Mucosa of gallbladder (tissue), 1 donor: ENCODE data around the gene FTL. TPM values are rescaled to one million over a fixed set of nuclear protein-coding genes. Genes with fewer than 3 reads are reported as not detected.

Experiments used
- DNase-seq: peaks from one replicate; pipeline ENCODE4 v3.0.0-alpha.2; 2020; ENCODE audit warnings: low spot score
- total RNA-seq: library from RNA; stranded (reverse); gene quantifications from one replicate; pipeline ENCODE4 v1.2.1, GENCODE V29; 2021
- donor health status: DM: no; HTN: no; CAD: no.

FTL gene
- total RNA-seq, 1 donor from 2014 or later, result 4,398 TPM

GRCh38 chr19:48991873-48992580 is 26.9 kb downstream of the FTL start:
- DNase-seq, result peak; percentile 63

- DNase-seq, result no peak
Measured at GRCh38 chr19:48992581-48993174, 27.6 kb downstream of the FTL start.

DNA sequence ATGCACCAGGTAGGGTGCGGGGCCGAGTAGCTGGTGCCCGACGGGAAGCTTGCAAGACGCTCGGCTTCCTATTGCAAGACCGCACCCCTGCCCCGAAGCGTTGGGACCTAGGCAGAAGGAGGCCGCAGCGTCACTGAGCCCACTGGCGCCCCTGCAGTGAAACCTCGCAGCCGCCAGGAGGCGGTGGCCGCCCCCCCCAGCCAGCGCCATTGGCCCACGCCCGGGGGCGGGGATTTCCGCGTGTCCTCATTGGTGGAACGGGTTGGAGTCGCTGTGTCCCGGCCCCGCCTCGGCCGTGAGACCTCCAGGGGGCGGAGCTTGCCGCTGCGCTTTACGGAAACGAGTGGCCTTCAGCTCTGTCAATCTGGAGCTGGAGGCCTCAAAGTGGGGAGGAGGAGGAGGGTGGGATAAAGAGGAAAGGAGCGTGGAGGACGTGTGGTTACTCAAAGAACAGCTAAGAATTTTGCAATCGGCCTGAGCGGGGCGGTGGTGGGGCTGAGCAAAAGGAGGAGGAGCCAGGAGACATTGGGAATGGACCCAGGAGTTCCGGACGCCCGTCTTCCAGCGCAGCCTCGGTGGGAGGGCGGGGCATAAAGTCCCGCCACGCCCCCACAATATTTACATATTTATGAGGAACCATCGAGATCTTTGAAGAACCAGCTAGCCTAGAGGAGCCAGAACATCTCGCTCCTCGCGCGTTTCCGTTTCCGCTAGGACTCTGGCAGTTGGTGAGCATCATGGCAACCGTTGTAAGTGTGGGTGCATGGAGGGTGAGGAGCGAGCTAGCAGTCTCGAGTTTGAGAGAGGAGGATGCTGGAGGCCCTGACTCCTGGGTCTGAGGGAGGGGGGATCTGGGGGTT is 28.3 kb downstream of the FTL start, which contains the start of the genes GYS1 and RUVBL2:
GYS1 (minus strand) TSS at position 135 of the 860 bp plus-strand sequence. CDS start 197 bp downstream, outside the sequence.
RUVBL2 (plus strand) TSS at position 713 of the 860 bp plus-strand sequence; CDS start at position 738, 25 bp downstream.
- DNase-seq, result peak; percentile 100

DNA sequence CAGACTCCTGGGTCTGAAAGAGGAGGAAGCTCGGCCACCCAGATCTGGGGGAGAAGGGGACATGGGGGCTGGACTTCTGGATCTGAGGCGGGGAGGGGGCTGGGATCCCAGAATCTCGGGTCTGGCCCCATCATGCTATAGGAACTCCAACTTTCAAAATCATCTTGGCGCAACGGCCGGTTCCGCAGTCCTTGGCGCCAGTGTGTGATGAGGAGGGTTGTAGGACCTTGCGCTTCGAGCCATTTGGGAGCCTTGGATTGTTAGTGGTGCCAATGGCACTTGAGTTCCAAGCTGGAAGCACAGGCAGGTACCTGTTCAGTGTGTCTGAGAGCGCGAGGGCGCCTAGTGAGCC is 28.9 kb downstream of the FTL start:
- no peak for DNase-seq

GRCh38 chr19:48997972-48998371 is 32.9 kb downstream of the FTL start:
- no peak for DNase-seq

DNA sequence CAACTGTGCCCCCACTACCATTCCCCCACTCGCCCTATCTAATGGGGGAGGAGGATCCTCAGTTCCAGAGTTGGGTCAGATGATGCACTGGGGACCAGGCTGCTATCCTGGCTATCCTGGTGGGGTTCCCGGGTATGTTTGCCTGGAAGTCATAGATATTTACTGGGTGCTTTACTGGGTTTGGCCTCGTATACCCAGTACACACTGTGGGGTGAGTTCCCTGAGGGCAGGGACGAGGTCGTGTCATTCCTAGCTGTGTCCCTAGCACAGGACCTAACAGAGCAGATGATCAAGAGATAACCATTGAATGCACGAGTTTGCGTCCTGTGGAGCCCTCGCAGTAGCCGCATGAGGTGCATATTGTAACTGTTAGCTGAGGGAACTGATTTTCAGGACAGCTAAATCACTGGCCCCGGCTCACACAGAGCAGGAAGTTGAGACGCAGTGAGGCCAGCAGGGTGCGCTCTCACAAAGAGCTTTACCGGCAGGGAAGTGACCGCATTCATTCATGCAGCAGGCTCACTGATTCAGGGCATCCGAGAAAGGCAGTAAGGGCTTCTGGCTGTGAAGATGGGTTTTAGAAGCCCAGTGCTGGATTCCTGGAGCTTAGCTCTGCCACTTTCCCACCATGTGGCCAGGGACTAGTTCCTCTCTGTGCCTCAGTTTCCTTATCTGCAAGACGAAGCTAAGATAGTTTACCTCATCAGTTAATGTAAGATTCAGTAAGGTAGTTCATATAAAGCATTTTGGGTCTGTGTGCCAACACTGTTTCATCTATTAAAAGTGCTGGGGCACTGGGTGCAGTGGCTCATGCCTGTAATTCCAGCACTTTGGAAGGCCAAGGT is 34.6 kb downstream of the FTL start:
- DNase-seq, result no peak

GRCh38 chr19:49004133-49004532 is 39.0 kb downstream of the FTL start:
- no peak for DNase-seq

GRCh38 chr19:49004964-49005614 is 40.0 kb downstream of the FTL start:
- DNase-seq, result no peak

DNA sequence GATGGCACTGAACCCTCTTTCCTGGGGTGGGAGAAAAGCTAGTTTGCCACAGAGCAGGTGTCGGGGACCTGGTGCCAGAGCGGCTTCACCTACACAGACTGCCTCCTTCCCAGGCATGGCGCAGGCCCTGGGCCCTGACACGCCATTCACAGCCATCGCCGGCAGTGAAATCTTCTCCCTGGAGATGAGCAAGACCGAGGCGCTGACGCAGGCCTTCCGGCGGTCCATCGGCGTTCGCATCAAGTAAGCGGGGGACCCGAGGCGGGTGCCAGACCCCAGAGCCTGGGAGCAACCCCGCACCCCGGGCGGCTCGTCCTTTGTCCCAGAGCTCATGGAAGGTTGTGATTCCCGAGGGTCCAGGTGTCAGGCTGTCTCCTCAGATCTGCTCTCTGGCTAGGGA is 41.8 kb downstream of the FTL start:
- no peak for DNase-seq

DNA sequence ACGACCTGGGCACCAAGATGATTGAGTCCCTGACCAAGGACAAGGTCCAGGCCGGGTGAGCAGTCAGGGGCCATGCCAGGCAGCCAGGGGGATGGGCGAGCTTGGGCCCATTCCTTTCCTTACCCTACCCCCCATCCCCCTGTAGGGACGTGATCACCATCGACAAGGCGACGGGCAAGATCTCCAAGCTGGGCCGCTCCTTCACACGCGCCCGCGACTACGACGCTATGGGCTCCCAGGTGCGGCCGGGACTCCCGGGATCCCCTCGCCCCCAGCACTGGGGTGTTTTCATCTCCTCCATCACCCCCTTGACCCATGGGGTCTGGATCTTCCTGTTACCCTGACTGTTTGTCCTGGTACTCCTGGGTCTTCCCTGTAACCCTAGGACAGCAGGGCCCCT is 44.7 kb downstream of the FTL start:
- no peak for DNase-seq

DNA sequence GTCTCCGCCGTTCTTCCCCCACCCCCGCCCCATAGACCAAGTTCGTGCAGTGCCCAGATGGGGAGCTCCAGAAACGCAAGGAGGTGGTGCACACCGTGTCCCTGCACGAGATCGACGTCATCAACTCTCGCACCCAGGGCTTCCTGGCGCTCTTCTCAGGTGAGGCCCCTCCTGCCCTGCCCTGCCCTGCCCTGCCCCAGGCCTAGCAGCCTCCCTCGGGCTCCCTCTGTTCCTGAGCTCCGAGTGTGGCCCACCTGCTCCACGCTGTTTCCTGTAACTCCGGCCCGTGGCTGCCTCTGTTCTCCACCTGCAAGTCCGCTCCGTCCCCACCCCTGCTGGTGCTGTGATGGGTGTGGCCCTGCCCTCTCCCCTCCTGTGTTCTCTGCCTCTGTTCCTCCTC is 45.3 kb downstream of the FTL start:
- no peak for DNase-seq

DNA sequence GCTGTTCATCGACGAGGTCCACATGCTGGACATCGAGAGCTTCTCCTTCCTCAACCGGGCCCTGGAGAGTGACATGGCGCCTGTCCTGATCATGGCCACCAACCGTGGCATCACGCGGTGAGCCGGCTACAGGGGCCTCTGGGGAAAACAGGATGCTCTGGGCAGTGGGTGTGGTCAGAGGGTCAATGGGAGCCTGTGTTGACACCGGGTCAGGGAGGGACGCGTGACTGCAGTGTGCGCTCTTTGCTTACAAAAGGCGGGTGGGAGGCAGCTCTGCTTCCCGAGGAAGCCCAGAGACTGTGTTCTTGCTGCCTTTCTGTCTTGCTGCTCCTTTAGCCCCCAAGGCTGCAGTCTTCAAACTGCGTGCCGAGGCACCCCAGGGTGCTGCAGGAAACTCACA is 46.1 kb downstream of the FTL start:
- no peak for DNase-seq

- no peak for DNase-seq
Measured at GRCh38 chr19:49014123-49014869, 49.2 kb downstream of the FTL start.

- DNase-seq, result no peak
Measured at GRCh38 chr19:49014870-49015255, 49.8 kb downstream of the FTL start.

DNA sequence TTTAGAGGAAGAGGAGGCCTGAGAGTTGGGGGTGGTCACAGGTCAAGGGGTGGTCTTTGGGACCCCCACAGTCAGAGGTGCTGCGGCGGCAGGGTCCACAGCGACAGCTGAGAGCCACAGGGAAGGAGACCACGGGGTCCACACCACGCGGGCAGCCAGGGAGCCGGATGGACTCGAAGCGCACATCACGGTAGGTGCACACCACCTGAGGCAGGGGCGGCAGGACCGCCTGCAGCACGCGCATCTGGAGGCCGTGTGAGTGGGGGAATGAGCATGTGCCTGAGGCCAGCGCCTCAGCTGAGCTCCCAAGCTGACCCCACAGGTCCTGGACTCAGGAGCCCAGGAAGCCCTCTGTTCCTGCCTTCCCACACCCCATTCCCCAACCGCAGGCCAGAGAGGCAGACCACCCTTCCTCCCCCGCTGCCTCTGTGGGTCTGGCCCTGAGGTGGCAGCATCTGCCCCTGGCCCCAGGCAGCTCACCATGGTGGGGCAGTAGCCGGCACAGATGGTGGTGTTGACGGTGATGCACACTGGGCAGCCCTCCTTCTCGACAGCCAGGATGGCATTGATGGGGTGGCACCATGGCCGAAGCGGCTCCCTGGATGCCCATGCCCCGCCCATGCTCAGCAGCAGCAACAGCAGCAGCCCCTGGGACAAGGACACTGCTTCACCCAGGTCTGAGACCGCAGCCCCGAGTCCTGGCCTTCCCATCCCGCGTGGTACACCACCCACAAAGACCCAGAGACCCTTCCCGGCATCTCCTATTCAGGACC is 51.1 kb downstream of the FTL start:
- DNase-seq, result no peak
